Measurements from ENCODE around the gene RSPH9.
"Not testable (repeated sequence)": the region's sequence is repeated elsewhere in the genome, so short reads cannot be mapped to it uniquely, and the experiment has no call there.

Gene RSPH9

DNA sequence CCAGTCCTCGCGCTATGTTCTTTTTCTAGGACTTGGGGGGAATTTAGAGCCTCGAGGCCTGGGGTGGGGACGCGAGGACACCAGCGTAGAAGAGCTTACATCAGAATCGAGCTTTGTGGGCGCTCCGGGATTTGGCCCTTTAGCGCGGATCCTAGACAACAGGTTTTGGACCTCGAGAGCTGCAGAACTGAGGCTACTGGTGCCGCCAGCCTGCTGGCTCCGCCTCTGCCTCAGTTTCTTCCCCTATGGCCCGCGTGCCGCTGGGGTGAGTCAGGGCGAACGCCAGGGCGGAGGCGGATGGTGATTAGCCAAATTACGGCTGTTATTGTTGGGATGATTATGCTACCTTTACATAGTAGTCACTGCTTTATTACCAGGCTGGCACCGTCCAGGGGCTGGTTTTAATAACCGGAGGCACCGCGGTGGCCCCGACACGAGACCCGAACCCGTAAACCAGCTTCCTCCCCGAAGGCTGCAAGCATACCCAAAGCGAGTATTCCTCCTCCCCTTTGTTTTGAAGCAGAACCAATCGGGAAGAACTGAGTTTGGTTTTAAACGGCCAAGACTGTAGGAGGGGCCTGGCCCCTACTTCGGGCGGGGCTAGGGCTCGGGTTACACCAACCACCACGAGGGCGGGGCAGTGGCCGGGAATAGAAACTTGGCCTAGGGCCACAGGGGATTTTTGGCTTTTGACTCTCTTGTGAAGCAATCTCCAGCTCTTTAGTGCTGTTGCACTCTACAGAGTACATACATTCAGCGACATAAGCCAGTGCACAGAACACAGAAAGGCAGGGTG, 15.1 kb upstream of the RSPH9 start:
- DNase-seq = peak; percentile 99
- Histone ChIP-seq H3K27me3 (ENCODE audit: insufficient read depth, low read length, poor library complexity) (no peaks in the 10 kb centered on the region), H2AK5ac (ENCODE audit: low read length) (peak overlapping the region; percentile 78), H3K27ac (ENCODE audit: low read depth, low read length) (peak overlapping the region; percentile 74), H4K8ac (ENCODE audit: low read depth, low read length) (no peak overlapping the region), H2BK15ac (replicated peaks; ENCODE audit: low read depth) (no peak overlapping the region), H3K4ac (ENCODE audit: low read depth, low read length) (peak overlapping the region; percentile 82), H3K4me3 (ENCODE audit: low read length) (peak overlapping the region; percentile 88), H3K36me3 (ENCODE audit: control insufficient read depth, insufficient read depth, low read length) (peaks cover 7% of the 10 kb centered on the region), H3K4me1 (ENCODE audit: control insufficient read depth, low read depth, low read length) (peaks cover 3% of the 10 kb centered on the region), H2BK120ac (ENCODE audit: low read depth, low read length) (no peak overlapping the region), H4K5ac (ENCODE audit: low read length) (peak overlapping the region; percentile 71), H3K4me2 (ENCODE audit: low read length) (peak overlapping the region; percentile 100), H3K23ac (ENCODE audit: low read length) (peak overlapping the region; percentile 98), H3K9ac (ENCODE audit: low read length) (peak overlapping the region; percentile 98), H3K79me2 (ENCODE audit: control insufficient read depth, insufficient read depth, low read length) (peaks cover 12% of the 10 kb centered on the region), H3K56ac (ENCODE audit: low read length) (peak overlapping the region; percentile 97), H2BK5ac (ENCODE audit: low read length) (peak overlapping the region; percentile 99), H3K18ac (ENCODE audit: low read length) (peak overlapping the region; percentile 75), H3K79me1 (ENCODE audit: low read length) (peaks cover 17% of the 10 kb centered on the region)
- WGBS (ENCODE audit: extremely low coverage, insufficient coverage, low lambda C conversion rate) = no CpG with 5 or more reads among the region's 41 CpGs

DNA sequence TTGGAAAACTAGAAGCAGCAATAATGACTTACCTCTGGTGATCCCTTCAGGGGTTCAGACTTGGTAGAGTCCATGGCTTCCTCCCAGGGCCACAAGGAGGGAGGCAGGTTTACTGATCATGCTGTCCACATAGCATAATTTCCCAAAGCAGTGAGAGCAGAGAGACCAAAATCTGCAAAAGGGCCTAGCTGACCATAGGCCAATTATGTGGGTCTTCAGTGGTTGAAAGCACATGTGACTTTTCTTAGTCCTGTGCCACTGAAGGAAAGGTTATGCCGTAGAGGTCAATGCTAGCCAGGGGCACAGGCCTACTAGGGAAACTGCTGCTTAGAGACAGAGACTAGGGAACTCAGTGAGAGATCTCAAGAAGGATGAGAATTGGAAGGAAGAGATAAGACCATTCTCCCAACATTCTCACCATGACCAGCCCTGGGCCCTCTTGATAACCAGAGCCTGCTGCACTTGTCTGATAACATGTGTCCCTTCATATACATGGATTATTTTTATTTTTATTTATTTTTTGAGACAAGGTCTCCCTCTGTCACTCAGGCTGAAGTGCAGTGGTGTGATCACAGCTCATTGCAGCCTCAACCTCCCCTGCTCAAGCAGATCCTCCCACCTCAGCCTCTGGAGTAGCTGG, 13.7 kb upstream of the RSPH9 start:
- H3K4me3 ChIP-seq (ENCODE audit: low read length) = no peak overlapping the region
- WGBS (ENCODE audit: extremely low coverage, insufficient coverage, low lambda C conversion rate) = no CpG with 5 or more reads among the region's 1 CpG
- peaks cover 15% of the 10 kb centered on the region for H3K79me1 ChIP-seq (ENCODE audit: low read length)
- peaks cover 15% of the 10 kb centered on the region for H3K79me2 ChIP-seq (ENCODE audit: control insufficient read depth, insufficient read depth, low read length)
- no peak overlapping the region for H3K27ac ChIP-seq (ENCODE audit: low read depth, low read length)
- no peak overlapping the region for H3K9ac ChIP-seq (ENCODE audit: low read length)
- no peaks in the 10 kb centered on the region for H3K36me3 ChIP-seq (ENCODE audit: control insufficient read depth, insufficient read depth, low read length)
- H4K5ac ChIP-seq (ENCODE audit: low read length) = no peak overlapping the region
- H3K4ac ChIP-seq (ENCODE audit: low read depth, low read length) = no peak overlapping the region
- no peak overlapping the region for H3K4me2 ChIP-seq (ENCODE audit: low read length)
- H3K27me3 ChIP-seq (ENCODE audit: insufficient read depth, low read length, poor library complexity) = no peaks in the 10 kb centered on the region
- H3K18ac ChIP-seq (ENCODE audit: low read length) = no peak overlapping the region
- H3K23ac ChIP-seq (ENCODE audit: low read length) = no peak overlapping the region
- no peak overlapping the region for H2BK120ac ChIP-seq (ENCODE audit: low read depth, low read length)
- H3K56ac ChIP-seq (ENCODE audit: low read length) = no peak overlapping the region
- no peak overlapping the region for H2BK15ac ChIP-seq (replicated peaks; ENCODE audit: low read depth)
- peaks cover 3% of the 10 kb centered on the region for H3K4me1 ChIP-seq (ENCODE audit: control insufficient read depth, low read depth, low read length)
- H2BK5ac ChIP-seq (ENCODE audit: low read length) = no peak overlapping the region
- H4K8ac ChIP-seq (ENCODE audit: low read depth, low read length) = no peak overlapping the region
- H2AK5ac ChIP-seq (ENCODE audit: low read length) = no peak overlapping the region
- DNase-seq = no peak

DNA sequence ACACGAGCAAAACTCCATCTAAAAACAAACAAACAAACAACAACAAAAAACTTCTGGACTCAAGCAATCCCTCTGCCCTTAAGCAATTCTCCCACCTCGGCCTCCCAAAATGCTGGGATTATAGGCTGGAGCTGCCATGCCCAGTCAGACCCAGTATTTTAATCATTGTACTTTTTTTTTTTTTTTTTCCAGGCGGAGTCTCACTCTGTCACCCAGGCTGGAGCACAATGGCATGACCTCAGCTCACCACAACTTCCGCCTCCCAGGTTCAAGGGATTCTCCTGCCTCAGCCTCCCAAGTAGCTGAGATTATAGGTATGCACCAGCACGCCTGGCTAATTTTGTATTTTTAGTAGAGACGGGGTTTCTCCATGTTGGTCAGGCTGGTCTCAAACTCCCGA, 11.8 kb upstream of the RSPH9 start:
- H3K27ac ChIP-seq (ENCODE audit: low read depth, low read length); H3K4me3 ChIP-seq (ENCODE audit: low read length): not testable (repeated sequence)
- no CpG with 5 or more reads among the region's 7 CpGs for WGBS (ENCODE audit: extremely low coverage, insufficient coverage, low lambda C conversion rate)

DNA sequence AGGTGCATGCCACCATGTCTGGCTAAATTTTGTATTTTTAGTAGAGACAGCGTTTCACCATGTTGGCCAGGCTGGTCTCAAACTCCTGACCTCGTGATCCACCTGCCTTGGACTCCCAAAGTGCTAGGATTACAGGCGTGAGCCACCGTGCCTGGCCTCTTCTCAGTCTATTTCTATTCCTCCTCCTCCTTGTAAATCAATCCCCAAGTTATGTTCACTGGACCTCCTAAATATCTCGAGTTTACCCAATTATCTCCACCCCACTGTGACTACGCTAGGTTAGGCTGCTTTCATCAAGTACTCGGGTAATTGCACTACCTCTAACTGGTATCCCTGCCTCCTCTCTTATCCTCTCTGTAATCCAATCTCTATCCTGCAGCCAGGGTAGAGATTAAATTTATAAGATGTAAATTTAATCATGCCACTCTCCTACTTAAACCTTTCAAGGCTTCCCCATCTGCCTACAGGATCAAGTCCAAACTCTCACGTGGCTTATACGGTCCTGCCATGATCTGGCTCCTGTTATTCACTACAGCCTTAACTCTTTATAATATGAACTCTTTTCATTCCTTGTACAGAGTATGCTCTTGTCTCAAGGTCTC, 10.0 kb upstream of the RSPH9 start:
- Histone ChIP-seq H2AK5ac (ENCODE audit: low read length) (no peak overlapping the region), H4K8ac (ENCODE audit: low read depth, low read length) (no peak overlapping the region), H4K5ac (ENCODE audit: low read length) (no peak overlapping the region), H3K23ac (ENCODE audit: low read length) (no peak overlapping the region), H2BK15ac (replicated peaks; ENCODE audit: low read depth) (no peak overlapping the region), H3K36me3 (ENCODE audit: control insufficient read depth, insufficient read depth, low read length) (peaks cover under 1% of the 10 kb centered on the region), H2BK5ac (ENCODE audit: low read length) (no peak overlapping the region), H3K4ac (ENCODE audit: low read depth, low read length) (peak overlapping the region; percentile 17), H3K9ac (ENCODE audit: low read length) (no peak overlapping the region), H2BK120ac (ENCODE audit: low read depth, low read length) (no peak overlapping the region), H3K4me2 (ENCODE audit: low read length) (no peak overlapping the region), H3K4me3 (ENCODE audit: low read length) (no peak overlapping the region), H3K56ac (ENCODE audit: low read length) (no peak overlapping the region), H3K27ac (ENCODE audit: low read depth, low read length) (no peak overlapping the region), H3K4me1 (ENCODE audit: control insufficient read depth, low read depth, low read length) (peaks cover 7% of the 10 kb centered on the region), H3K79me1 (ENCODE audit: low read length) (peaks cover 8% of the 10 kb centered on the region), H3K18ac (ENCODE audit: low read length) (no peak overlapping the region), H3K27me3 (ENCODE audit: insufficient read depth, low read length, poor library complexity) (no peaks in the 10 kb centered on the region), H3K79me2 (ENCODE audit: control insufficient read depth, insufficient read depth, low read length) (peaks cover 14% of the 10 kb centered on the region)
- WGBS (ENCODE audit: extremely low coverage, insufficient coverage, low lambda C conversion rate) = no CpG with 5 or more reads among the region's 9 CpGs
- DNase-seq = no peak

More for the DNA sequence above, 11.8 kb upstream of the RSPH9 start:
- DNase-seq; H2BK15ac ChIP-seq (replicated peaks; ENCODE audit: low read depth); H3K23ac ChIP-seq (ENCODE audit: low read length); H3K18ac ChIP-seq (ENCODE audit: low read length); H3K79me1 ChIP-seq (ENCODE audit: low read length); H2BK5ac ChIP-seq (ENCODE audit: low read length); H4K5ac ChIP-seq (ENCODE audit: low read length); H2BK120ac ChIP-seq (ENCODE audit: low read depth, low read length); H3K36me3 ChIP-seq (ENCODE audit: control insufficient read depth, insufficient read depth, low read length); H3K4me2 ChIP-seq (ENCODE audit: low read length); H3K27me3 ChIP-seq (ENCODE audit: insufficient read depth, low read length, poor library complexity); H3K4me1 ChIP-seq (ENCODE audit: control insufficient read depth, low read depth, low read length); H3K4ac ChIP-seq (ENCODE audit: low read depth, low read length); H4K8ac ChIP-seq (ENCODE audit: low read depth, low read length); H3K9ac ChIP-seq (ENCODE audit: low read length); H3K56ac ChIP-seq (ENCODE audit: low read length); H2AK5ac ChIP-seq (ENCODE audit: low read length): not testable (repeated sequence)
- H3K79me2 ChIP-seq (ENCODE audit: control insufficient read depth, insufficient read depth, low read length) = peaks cover 17% of the 10 kb centered on the region

DNA sequence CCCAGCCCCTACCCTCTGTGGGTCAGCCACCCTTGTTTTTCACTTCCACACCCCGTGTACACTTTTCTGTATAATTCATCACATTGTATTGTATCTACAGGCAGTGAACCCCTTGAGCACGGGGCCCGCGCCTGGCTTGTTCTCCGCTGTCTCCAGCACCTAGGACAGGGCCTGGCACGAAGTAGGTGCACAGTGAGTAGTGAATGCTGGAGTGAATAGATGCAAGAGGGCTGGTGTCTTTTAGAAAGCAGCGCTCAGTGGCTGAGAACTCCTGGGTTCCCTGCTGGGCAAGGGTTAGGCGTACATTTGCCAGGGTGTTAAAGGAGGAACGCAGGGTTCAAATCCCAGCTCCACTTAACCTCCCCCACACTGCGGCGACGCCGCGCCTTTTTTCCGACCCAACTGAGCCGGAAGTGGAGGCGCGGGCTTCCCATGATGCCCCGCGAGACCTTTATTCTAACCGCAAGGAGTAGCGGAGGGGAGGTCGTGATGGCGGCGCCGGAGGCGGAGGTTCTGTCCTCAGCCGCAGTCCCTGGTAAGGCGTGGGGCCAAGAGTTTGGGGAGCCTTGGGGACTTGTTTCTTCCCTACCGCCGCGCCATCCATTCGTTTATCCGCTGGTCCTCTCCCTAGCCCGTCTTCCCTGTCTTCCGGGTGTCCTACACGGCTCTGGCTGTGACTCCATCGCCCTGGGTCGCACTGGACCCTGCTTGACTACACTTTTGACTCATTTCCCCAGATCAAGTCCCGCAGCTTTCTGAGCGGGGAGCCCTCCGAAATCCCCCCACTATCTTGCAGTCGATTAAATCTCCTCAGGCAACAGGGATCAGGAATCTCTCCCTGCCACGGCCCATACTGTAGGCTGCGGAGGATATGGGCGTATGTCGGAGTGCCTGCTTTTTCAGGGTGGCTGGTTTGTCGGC, 9.2 kb upstream of the RSPH9 start, which contains the start of gene MAD2L1BP:
Gene MAD2L1BP, plus strand, starts transcription at position 454 of the 921 bp plus-strand sequence. Its CDS starts 36 bp downstream, at position 490.
- peak within 1 kb of the TSS; percentile 49 for H2BK5ac ChIP-seq (ENCODE audit: low read length)
- no peak within 1 kb of the TSS for H4K8ac ChIP-seq (ENCODE audit: low read depth, low read length)
- peak within 1 kb of the TSS; percentile 95 for H3K56ac ChIP-seq (ENCODE audit: low read length)
- H3K27ac ChIP-seq (ENCODE audit: low read depth, low read length) = no peak within 1 kb of the TSS
- WGBS (ENCODE audit: extremely low coverage, insufficient coverage, low lambda C conversion rate) = no CpG with 5 or more reads among the region's 48 CpGs
- peak within 1 kb of the TSS; percentile 12 for H2AK5ac ChIP-seq (ENCODE audit: low read length)
- H3K36me3 ChIP-seq (ENCODE audit: control insufficient read depth, insufficient read depth, low read length) = peaks cover 6% of the 10 kb centered on the region
- no peak within 1 kb of the TSS for H4K5ac ChIP-seq (ENCODE audit: low read length)
- H3K9ac ChIP-seq (ENCODE audit: low read length) = peak within 1 kb of the TSS; percentile 89
- H3K4me1 ChIP-seq (ENCODE audit: control insufficient read depth, low read depth, low read length) = peaks cover 3% of the 10 kb centered on the region
- peaks cover 14% of the 10 kb centered on the region for H3K79me2 ChIP-seq (ENCODE audit: control insufficient read depth, insufficient read depth, low read length)
- H3K23ac ChIP-seq (ENCODE audit: low read length) = no peak within 1 kb of the TSS
- H3K4me3 ChIP-seq (ENCODE audit: low read length) = peak within 1 kb of the TSS; percentile 78
- no peak within 1 kb of the TSS for H2BK120ac ChIP-seq (ENCODE audit: low read depth, low read length)
- peak within 1 kb of the TSS; percentile 46 for H3K18ac ChIP-seq (ENCODE audit: low read length)
- peaks cover 14% of the 10 kb centered on the region for H3K79me1 ChIP-seq (ENCODE audit: low read length)
- peak; percentile 88 for DNase-seq
- H2BK15ac ChIP-seq (replicated peaks; ENCODE audit: low read depth) = no peak within 1 kb of the TSS
- peak within 1 kb of the TSS; percentile 61 for H3K4ac ChIP-seq (ENCODE audit: low read depth, low read length)
- H3K4me2 ChIP-seq (ENCODE audit: low read length) = peak within 1 kb of the TSS; percentile 96
- H3K27me3 ChIP-seq (ENCODE audit: insufficient read depth, low read length, poor library complexity) = no peaks in the 10 kb centered on the region

Data from mesendoderm (in vitro differentiated cells).